Activated T-cell treated with anti-CD3 and anti-CD28 coated beads, Interleukin-2, amount 50 U/mL, for 4 hours (primary cell): ENCODE results near the gene PCDHGA1. TPM values are rescaled to one million over a fixed set of nuclear protein-coding genes. Genes with fewer than 3 reads are reported as not detected.

ENCODE experiments used
- ATAC-seq, 2 donors: fragments of 200-7000 bp; cut with Tn5 transposase; one replicate each; pipeline ENCODE4 v1.10.0; 2021
- DNase-seq: peaks from one replicate; pipeline ENCODE4 v3.0.0-alpha.2; 2020
- H3K27me3 Mint-ChIP-seq: one replicate; pipeline ENCODE4 v1.8.0; 2021; ENCODE audit warnings: low read depth, mixed read lengths
- H3K36me3 Mint-ChIP-seq: one replicate; pipeline ENCODE4 v1.8.0; 2022; ENCODE audit warnings: mixed read lengths; ENCODE audit not compliant: insufficient read depth
- H3K4me1 Mint-ChIP-seq: one replicate; pipeline ENCODE4 v1.8.0; 2021; ENCODE audit warnings: low read depth, mixed read lengths
- H3K4me3 Mint-ChIP-seq: one replicate; pipeline ENCODE4 v1.8.0; 2021; ENCODE audit warnings: mild to moderate bottlenecking, moderate library complexity, mixed read lengths
- H3K9me3 Mint-ChIP-seq: one replicate; pipeline ENCODE4 v1.8.0; 2021; ENCODE audit warnings: mixed read lengths
- total RNA-seq, 3 donors: library from RNA; stranded (reverse); gene quantifications; one replicate each; pipeline ENCODE4 v1.2.1, GENCODE V29; 2021

The PCDHGA1 gene
- total RNA-seq, 3 donors from 2014 or later: 0.05 to 0.11 (median 0.11) TPM

DNA sequence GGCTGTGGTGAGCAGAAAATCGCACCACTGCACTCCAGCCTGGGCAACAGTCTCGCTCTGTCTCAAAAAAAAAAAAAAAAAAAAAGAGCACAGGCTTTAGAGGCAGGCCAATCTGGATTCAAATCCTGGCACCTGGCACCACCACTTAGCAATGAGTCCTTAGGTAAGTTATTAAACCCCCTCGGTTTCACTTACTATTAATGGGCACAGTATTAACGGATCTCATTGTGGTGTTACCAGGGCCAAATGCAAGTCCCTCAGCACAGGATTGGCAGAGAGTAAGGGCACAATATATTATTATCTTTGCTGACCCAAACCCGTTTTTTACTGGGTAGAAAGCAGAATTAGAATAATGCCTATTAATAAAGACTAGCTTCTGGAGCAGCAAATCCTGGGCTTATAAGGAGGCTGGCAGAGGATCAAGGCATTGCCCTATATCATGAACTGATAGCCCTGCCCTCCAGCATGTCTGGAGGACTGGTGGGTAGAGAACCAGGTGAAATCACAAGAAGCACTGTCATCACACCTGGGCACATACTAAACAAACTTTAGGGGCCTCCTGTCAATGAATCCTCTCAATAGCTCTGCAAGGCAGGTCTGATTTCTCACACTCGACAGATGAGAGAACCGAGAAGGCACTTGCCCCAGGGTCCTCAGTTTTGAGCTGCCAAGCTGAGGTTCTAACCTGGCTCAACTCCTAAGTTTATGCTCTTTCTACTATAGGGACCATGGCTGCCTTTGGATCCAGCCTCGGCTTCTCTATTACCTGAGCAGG, 176.3 kb downstream of the PCDHGA1 start:
- H3K4me3 Mint-ChIP-seq: no peak overlapping the region
- ATAC-seq (no peak), DNase-seq (no peak)
- H3K36me3 Mint-ChIP-seq: no peaks in the 10 kb centered on the region
- no peaks in the 10 kb centered on the region for H3K27me3 Mint-ChIP-seq
- peaks cover 3% of the 10 kb centered on the region for H3K4me1 Mint-ChIP-seq
- no peaks in the 10 kb centered on the region for H3K9me3 Mint-ChIP-seq

DNA sequence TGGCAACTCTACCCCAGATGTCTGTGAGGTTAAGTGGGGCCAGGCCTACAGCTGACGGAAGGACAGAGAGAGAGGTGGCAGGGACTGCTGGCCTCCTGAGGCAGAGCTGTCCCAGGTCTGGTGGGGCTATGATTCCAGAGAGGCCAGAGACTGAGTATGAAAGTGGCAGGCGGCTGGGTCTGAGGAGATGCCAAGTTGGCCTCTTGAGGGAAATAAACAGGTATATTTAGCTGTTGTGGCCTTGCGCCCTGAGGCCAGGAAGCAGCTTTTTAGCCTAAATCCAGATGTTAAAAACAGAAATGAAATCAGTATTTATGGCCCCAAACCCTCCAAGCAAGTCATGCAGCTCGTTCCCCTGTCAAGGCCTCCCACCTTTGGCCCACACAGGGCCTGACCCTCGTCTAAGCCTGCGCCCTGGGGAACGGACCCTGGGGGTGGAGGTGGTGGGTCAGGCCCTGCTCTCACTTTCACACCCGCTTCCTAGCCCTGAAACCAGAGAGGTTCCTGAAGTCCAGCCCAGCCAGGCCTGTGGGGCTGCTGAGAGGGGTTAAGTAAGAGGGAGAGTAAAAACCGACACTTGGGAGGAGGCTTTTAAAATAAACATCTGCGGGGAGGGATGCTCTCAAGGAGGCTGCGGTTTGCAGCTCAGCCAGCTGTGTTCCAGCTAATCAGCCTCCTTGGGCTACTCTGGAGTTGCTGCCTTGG, 177.2 kb downstream of the PCDHGA1 start:
- peaks cover 8% of the 10 kb centered on the region for H3K4me1 Mint-ChIP-seq
- H3K4me3 Mint-ChIP-seq: no peak overlapping the region
- DNase-seq: no peak
- ATAC-seq: no peak
- H3K36me3 Mint-ChIP-seq: no peaks in the 10 kb centered on the region
- H3K27me3 Mint-ChIP-seq: no peaks in the 10 kb centered on the region
- no peaks in the 10 kb centered on the region for H3K9me3 Mint-ChIP-seq

DNA sequence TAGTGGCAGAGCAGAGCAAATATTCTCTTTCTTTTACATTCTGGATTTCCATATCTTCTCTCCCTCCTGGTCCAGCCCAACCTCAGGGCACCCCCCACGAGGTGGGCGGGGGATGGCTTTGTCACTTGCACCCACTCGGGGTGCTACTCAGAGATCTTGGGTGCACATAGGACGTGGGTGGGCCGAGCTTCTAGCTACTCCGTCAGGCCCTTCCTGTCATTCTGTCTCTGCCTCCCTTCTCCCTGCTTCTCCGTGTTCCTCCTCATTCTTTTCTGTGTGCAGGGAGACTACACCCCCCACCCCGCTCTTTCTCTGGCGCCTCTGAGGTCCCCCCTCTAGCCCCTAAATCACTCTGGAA, 178.1 kb downstream of the PCDHGA1 start:
- ATAC-seq (no peak), DNase-seq (no peak)
- no peaks in the 10 kb centered on the region for H3K9me3 Mint-ChIP-seq
- no peak overlapping the region for H3K4me3 Mint-ChIP-seq
- no peaks in the 10 kb centered on the region for H3K36me3 Mint-ChIP-seq
- H3K27me3 Mint-ChIP-seq: no peaks in the 10 kb centered on the region
- peaks cover 14% of the 10 kb centered on the region for H3K4me1 Mint-ChIP-seq

DNA sequence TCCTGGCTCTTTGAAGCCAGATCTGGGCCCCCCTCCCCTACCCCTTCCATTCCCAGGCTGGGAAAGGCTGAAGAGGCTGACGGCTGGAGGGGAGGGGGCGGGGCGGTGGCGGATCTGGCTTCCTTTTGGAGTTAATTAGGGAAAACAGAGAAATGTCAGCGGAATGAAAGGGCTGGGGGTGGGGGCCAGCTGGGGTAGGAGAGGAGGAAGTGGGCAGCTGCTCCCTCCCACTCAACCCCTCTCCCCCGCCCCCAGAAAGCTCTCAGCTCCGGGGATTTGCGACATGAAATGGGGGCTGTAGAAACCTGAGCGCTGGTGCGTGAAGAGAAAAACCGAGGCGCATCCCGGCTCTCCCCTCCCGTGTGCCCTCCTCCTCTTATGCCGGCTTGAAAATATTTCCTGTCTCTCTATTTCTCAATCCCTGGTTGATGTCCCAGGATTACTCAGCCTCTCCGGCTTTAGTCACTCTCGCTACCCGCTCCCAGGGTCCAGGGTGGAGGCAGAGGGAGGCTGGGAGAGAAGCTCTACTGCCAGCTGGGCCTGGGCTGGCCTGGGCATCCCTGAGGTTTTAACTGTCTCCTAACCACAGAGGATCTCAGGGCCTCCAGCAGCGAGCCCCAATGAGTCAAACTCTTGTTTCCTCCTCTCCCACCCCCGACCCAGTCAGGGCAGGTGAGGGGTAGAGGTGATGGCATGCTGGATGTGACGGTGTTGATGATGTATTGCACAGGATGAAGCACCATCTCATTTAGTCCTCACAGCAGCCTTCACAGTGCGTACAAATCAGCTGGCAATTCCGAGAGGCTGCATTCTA, 178.7 kb downstream of the PCDHGA1 start:
- Mint-ChIP-seq H3K4me3 (no peak overlapping the region), H3K27me3 (no peaks in the 10 kb centered on the region), H3K36me3 (peaks cover 2% of the 10 kb centered on the region), H3K4me1 (peaks cover 20% of the 10 kb centered on the region), H3K9me3 (no peaks in the 10 kb centered on the region)
- ATAC-seq (no peak), DNase-seq (no peak)

DNA sequence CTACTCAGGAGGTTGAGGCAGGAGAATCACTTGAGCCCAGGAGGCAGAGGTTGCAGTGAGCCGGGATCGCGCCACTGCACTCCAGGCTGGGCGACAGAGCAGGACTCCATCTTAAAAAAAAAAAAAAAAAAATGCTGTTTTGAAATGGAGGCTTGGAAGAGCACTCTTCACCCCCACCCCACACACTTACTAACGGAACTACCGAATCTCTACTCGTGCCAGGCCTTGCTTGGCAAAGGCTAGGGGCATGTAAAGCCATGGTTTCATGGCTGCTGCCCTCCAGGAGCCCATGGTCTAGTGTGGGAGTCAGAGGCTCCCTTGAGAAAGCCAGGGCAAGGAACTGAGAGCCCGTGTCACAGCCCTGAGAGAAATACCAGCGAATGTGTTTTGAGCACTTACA, 179.8 kb downstream of the PCDHGA1 start:
- Mint-ChIP-seq H3K9me3 (no peaks in the 10 kb centered on the region), H3K4me1 (peaks cover 30% of the 10 kb centered on the region), H3K36me3 (peaks cover 3% of the 10 kb centered on the region), H3K4me3 (no peak overlapping the region), H3K27me3 (no peaks in the 10 kb centered on the region)
- no peak for ATAC-seq
- no peak for DNase-seq

DNA sequence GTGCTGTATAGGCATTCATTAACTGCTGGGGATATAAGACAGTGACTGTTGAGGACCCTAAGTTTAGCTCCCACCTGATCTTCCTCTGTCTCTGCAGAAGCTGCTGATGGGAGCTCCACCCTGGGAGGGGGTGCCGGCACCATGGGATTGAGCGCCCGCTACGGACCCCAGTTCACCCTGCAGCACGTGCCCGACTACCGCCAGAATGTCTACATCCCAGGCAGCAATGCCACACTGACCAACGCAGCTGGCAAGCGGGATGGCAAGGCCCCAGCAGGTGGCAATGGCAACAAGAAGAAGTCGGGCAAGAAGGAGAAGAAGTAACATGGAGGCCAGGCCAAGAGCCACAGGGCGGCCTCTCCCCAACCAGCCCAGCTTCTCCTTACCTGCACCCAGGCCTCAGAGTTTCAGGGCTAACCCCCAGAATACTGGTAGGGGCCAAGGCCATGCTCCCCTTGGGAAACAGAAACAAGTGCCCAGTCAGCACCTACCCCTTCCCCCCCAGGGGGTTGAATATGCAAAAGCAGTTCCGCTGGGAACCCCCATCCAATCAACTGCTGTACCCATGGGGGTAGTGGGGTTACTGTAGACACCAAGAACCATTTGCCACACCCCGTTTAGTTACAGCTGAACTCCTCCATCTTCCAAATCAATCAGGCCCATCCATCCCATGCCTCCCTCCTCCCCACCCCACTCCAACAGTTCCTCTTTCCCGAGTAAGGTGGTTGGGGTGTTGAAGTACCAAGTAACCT, 180.7 kb downstream of the PCDHGA1 start:
- Mint-ChIP-seq H3K27me3 (no peaks in the 10 kb centered on the region), H3K4me1 (peaks cover 38% of the 10 kb centered on the region), H3K36me3 (peaks cover 10% of the 10 kb centered on the region)

DNA sequence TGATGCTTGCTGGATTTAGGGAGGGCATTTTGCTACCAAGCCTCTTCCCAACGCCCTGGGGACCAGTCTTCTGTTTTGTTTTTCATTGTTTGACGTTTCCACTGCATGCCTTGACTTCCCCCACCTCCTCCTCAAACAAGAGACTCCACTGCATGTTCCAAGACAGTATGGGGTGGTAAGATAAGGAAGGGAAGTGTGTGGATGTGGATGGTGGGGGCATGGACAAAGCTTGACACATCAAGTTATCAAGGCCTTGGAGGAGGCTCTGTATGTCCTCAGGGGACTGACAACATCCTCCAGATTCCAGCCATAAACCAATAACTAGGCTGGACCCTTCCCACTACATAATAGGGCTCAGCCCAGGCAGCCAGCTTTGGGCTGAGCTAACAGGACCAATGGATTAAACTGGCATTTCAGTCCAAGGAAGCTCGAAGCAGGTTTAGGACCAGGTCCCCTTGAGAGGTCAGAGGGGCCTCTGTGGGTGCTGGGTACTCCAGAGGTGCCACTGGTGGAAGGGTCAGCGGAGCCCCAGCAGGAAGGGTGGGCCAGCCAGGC, 181.5 kb downstream of the PCDHGA1 start:
- H3K9me3 Mint-ChIP-seq: no peaks in the 10 kb centered on the region
- H3K4me3 Mint-ChIP-seq: peak overlapping the region; percentile 35
- peaks cover 18% of the 10 kb centered on the region for H3K36me3 Mint-ChIP-seq
- DNase-seq (no peak), ATAC-seq (no peak)
- no peaks in the 10 kb centered on the region for H3K27me3 Mint-ChIP-seq
- H3K4me1 Mint-ChIP-seq: peaks cover 41% of the 10 kb centered on the region

More for the DNA sequence above, 180.7 kb downstream of the PCDHGA1 start:
- no peak for ATAC-seq
- Mint-ChIP-seq H3K9me3 (no peaks in the 10 kb centered on the region), H3K4me3 (no peak overlapping the region)
- no peak for DNase-seq

DNA sequence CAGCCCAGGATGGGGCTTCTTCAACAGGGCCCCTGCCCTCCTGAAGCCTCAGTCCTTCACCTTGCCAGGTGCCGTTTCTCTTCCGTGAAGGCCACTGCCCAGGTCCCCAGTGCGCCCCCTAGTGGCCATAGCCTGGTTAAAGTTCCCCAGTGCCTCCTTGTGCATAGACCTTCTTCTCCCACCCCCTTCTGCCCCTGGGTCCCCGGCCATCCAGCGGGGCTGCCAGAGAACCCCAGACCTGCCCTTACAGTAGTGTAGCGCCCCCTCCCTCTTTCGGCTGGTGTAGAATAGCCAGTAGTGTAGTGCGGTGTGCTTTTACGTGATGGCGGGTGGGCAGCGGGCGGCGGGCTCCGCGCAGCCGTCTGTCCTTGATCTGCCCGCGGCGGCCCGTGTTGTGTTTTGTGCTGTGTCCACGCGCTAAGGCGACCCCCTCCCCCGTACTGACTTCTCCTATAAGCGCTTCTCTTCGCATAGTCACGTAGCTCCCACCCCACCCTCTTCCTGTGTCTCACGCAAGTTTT, 182.1 kb downstream of the PCDHGA1 start:
- DNase-seq (peak; percentile 85), ATAC-seq (peak; percentile 27 to 34)
- no peaks in the 10 kb centered on the region for H3K27me3 Mint-ChIP-seq
- H3K4me1 Mint-ChIP-seq: peaks cover 41% of the 10 kb centered on the region
- peak overlapping the region; percentile 83 for H3K4me3 Mint-ChIP-seq
- no peaks in the 10 kb centered on the region for H3K9me3 Mint-ChIP-seq
- peaks cover 21% of the 10 kb centered on the region for H3K36me3 Mint-ChIP-seq

DNA sequence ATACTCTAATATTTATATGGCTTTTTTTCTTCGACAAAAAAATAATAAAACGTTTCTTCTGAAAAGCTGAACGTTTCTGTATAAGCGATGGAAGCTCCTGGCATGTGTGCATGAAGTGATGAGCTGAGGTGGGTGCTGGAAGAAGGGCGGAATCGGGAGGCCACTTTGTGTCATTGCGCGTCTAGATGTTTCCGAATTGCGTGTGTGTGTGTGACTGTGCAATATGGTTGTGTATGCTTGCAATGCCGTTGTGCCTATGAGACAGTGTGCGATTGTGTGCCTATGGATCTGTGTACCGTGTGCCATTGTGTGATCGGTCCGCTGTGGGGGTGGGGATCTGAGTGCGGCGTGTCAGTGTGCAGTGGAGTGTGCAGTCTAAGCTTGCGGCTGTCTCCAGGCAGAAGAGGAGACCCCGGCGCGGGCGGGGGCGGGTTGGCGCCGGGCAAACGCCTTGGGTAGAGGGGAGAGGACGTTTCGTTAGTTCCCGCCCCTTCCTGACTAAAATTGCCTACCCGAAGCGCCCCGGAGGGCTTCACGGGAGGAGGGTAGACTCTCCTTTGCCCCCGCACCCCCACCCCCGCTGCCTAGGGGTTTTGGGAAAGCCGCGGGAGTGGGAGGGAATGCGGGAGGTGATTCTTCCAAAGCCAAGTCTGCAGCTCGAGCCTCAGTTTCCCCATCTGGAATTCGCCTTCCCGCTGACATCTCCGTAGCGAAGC, 182.8 kb downstream of the PCDHGA1 start:
- peak overlapping the region; percentile 83 for H3K4me3 Mint-ChIP-seq
- ATAC-seq (peak; percentile 32 to 55), DNase-seq (no peak)
- H3K27me3 Mint-ChIP-seq: no peaks in the 10 kb centered on the region
- peaks cover 24% of the 10 kb centered on the region for H3K36me3 Mint-ChIP-seq
- H3K4me1 Mint-ChIP-seq: peaks cover 41% of the 10 kb centered on the region
- H3K9me3 Mint-ChIP-seq: no peaks in the 10 kb centered on the region

DNA sequence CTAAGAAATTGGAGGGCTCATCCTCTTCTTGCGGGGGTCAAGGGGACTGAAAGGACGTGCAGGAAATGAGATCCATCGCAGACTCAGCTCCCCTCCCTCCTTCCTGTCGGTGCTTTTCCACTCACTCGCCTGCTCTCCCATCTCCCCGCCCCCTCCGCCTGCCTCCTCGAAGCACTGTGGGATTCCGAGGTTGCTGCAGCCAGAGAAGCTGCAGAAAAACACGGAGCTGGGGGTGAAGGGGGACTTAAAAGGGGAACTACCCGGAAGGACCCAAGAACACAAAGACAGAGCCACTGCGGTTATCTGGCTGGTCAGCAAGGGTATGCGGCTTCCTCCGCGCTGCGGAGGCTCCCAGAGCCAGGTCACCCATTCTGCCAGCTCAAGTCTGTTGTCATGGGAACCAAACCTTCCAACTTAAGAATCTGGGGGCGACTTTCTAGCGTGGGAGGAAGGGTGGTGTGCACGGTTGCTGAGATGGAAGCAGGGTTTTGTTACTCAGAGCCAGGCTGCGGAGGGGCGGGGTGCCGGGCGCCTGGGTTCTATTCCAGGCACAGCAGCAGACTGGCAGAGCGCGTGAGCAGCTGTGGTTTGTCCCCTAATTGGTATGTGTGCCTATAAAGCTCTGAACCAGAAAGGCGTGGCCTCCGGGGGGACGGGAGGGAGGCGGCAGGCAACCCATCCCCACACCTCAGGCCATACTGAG, 183.5 kb downstream of the PCDHGA1 start:
- ATAC-seq (peak; percentile 69 to 74), DNase-seq (peak; percentile 68)
- peaks cover 28% of the 10 kb centered on the region for H3K36me3 Mint-ChIP-seq
- H3K27me3 Mint-ChIP-seq: no peaks in the 10 kb centered on the region
- peak overlapping the region; percentile 83 for H3K4me3 Mint-ChIP-seq
- H3K4me1 Mint-ChIP-seq: peaks cover 41% of the 10 kb centered on the region
- H3K9me3 Mint-ChIP-seq: no peaks in the 10 kb centered on the region

DNA sequence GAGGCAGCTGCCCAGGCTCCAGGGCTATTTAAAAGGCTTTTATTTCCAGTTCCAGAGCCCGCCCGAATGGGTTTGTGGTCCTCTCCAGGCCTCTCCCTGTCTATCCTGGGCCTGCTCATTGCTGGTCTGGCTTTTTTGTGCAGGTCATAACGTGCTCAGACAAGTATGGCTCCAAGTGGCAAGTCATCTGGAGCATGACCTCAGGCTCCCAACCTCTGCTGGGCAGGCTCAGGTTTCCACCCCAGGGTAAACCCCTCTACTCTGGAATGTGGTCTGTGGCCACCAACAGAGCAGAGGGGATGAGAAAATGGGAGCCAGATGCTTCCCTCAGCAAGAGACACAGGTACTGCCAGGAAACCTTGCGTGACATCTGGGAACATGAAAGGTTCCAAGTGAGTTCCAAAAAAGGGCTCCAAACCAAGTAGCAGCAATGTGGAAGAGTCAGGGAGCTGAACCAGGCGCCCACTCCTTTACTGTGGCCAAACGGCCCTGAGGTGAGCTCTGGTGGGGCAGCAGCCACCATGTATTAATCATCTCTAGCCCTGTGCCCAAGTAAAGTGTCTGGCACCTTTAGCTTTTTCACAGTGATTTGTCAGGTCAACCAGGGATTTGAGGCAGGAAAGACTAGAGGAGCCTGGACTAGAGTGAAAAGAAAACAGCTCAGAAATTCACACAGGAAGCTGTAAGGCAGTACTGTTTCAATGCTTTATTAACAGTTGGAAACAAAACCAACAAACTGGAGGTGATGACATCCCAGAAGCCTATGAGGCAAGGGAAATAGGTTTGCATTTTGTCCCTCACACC, 184.2 kb downstream of the PCDHGA1 start:
- Mint-ChIP-seq H3K4me1 (peaks cover 38% of the 10 kb centered on the region), H3K27me3 (no peaks in the 10 kb centered on the region), H3K36me3 (peaks cover 35% of the 10 kb centered on the region), H3K9me3 (no peaks in the 10 kb centered on the region), H3K4me3 (peak overlapping the region; percentile 83)
- ATAC-seq: peak; percentile 9 to 13
- no peak for DNase-seq

DNA sequence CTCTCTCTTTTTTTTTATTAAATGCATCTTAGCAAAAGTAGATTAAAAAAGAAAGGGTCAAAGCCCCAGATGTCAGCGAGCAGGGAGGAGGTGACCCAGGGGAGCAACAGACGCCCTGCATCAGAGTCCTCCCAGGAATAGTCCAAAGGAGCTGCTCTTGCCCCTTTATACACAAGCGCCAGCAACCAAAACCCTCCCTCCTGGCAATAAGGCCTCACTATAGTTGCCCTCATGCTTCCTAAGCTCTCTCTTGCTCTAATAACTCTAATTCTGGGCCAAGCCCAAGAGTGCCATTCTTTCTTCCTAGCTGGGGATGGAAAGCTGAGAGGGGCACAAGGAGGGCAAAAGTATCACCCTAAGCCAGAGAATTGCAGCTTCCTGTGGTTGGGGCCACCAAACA, 184.8 kb downstream of the PCDHGA1 start:
- Mint-ChIP-seq H3K4me1 (peaks cover 38% of the 10 kb centered on the region), H3K27me3 (no peaks in the 10 kb centered on the region), H3K36me3 (peaks cover 37% of the 10 kb centered on the region), H3K4me3 (no peak overlapping the region), H3K9me3 (no peaks in the 10 kb centered on the region)
- ATAC-seq (no peak), DNase-seq (no peak)
